Measurements from ENCODE around the gene SMAD3.

Gene SMAD3

DNA sequence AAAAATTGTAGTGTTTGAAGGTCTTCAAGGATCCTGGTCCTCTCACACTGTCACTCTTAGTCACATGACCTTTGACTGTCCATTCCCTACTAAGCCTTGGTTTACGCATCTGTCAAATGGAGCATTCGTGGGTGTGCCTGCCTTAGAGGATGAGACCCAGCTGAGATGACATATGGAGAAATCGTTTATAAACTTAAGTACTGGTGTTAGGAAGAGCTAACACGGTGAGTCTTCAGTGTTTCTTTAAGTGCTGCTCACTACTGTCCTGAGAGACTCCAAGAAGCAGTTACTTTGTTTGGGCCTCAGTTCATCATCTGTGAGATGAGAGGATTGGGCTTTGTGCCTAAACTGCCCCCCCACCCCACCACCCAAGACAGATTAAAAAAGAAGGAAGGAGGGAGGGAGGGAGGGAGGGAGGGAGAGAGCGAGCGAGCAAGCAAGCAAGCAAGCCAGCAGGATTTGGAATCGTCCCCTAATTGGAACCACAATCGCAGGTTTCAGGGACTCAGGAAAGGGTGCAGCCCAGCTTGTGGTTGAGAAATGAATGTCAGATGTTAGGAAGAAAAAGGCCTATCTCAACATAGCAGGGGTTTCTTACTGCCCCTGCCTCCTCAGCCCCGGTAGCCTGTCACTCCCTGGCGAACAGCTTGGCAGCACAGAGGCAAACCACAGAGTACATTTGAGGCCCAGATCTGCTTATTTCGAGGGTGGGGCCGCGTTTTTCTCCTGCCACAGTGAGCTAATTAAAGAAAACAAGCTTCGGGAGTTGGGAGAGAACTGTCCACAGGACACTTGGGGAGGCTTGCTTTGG is 32.7 kb downstream of the SMAD3 start:
- DNase-seq = peak; percentile 75

DNA sequence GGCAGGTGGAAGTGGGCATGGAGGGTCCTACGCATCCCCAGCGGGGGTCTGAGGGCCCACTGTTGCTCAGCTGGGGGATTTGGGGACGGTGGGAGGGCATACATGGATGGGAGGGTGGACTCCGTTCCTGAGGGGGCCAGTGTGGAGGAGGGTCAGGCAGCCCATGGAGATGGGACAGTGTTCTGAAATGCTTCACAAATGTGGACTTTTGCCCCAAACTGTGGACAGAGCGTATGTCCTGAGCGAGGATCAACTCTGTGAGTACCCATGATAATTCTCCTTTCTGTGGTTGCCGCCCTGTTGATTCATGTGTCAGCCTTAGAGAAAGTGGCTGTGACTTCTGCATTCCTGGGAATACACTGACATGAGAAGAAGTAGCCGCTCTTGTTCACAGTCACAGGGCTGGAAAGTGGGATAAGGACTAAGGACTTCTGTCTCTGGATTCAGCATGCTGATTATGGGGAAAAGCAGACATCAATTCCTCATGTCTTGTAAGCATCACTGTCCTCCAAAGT is 33.4 kb downstream of the SMAD3 start:
- no peak for DNase-seq

DNA sequence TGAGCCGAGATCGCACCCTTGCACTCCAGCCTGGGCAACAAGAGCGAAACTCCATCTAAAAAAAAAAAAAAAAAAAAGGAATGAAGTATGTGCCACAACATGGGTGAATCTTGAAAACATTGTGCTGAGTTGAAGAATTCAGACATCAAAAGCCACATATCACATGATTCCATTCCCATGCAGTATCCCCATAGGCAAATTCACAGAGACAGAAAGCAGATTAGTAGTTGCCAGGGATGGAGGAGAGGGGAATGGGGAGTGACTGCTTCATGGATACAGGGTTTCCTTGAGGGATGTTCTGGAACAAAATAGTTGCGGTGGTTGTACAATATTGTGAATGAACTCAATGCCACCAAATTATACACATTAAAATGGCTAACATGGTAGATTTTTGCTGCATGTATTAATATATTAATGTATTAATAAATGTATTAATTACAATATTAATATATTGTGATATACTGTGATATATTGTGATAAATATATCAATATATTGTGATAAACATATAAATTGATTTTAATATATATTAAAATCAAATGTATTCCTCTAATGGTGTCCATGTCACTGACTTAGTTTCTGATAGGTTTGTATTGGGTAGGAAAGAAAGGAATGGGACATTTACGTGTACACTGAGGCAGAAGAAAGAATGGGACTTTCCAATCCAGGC is 34.9 kb downstream of the SMAD3 start:
- DNase-seq = no peak

DNA sequence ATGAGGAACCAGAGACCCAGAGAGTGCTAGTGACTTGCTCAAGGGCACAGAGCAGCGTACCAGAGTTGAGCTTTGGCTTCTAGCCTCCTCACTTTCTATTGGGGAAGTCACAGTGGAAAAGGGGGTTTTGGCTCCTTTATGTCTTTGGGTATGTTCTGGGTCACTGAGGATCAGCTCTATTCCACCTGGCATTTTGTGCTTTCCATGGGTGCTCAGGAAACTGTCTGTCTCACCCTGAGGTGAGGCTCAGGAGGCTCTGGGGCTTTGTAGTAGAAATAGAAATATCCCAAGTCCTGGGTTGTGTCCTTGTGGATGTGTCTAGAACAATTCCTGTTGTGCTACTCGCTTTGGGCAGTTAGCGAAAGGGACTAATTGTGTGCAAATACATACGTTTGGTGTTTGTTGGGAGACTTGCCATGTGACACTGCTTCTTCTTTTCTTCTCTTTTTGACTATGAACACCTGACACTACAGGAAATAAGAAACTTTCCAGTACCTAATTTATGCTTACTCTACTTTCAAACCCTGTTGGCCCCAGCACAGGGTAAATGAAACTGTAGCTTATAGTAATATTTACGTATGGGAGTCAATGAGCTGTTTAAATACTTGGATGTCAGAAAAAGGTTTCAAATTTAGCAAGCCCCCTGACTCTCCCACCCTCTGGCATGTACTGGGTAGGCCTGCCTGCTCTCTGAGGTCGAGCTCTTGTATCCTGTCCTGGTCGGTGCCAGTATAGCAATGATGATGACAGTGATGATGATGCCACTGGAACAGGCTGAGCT is 35.6 kb downstream of the SMAD3 start:
- peak; percentile 85 for DNase-seq

DNA sequence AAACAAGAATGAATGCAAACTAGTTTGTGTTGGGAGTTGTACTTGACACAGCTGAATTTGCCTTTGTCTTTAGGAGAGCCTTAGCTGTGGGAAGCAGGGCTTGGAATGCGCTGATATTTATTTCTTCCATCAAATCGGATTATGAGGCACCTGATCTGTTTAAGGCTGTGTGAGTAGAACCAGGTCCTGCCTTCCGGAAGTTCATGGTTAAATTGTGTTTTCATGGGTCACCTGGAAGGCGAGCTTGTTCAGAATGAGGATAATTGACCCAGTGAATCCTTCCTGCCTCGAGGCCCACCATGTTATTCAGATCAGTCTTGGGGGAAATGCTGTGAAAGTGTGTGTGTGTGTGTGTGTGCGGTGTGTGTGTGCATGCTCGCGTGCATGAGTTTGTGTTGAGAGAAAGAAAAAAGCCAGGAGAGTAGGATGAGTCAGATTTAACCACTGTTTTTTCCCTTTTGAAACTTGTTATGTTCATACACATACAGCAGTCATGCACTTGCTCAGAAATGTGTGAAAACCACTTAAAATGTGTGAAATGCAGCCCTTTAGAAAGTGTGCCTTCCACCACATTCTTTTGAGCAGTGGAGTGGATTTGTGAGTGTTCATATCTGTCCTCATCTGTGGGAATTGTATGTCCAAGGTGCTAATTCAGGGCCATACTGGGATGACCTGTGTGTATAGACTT is 36.7 kb downstream of the SMAD3 start:
- peak; percentile 82 for DNase-seq

DNA sequence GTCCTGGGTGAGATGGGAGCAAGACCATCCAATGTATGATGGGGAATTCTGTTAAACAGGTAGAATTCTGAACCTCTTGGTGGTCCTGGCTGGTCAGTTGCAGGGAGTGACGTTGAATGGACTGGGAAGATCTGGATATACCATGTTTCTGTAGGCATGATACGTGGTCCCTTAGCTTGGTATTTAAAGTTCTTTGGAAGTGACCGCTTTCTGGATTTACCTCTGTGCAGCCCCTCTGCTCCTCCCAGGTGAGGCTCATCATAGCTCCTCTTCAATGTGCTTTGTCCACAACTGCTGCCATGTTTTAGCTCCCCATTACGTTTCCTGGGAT is 37.2 kb downstream of the SMAD3 start:
- no peak for DNase-seq

DNA sequence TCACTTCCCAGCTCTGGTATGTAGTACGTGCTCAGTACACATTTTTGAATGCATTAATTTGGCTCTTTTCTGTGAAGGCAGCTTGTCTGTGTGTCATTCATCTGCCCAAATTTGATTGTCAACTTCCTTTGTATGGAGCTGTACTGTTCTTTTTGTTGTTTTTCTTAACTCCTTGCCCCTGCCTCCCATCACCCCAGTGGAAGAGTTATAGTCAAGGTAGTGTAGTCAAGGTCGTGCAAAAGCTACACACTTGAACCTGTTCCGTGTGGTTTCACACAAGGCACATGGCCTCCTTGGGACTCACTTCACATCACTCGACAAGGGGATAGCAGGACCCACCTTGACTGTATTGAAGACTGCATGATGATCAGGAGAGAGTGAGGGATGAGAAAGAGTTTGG is 37.6 kb downstream of the SMAD3 start:
- no peak for DNase-seq

DNA sequence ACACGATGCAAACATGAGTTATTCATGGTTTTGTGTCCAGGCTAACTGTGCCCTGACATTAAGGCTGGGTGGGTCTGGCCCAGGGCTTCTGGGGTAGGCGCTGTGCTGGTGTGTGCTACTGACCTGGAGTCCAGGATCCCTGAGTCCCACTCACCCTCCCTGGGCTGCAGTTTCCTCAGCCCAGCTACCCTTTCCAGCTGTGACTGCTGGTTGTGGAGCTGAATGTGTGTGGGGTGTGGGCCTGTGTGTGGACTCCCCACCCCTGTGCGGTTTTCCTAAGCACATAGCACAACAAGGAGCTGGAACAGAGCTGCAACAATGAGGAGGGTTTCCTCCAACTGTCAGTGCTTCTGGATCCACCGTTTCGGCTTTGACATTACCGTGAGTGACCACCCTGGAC is 38.0 kb downstream of the SMAD3 start:
- DNase-seq = no peak

DNA sequence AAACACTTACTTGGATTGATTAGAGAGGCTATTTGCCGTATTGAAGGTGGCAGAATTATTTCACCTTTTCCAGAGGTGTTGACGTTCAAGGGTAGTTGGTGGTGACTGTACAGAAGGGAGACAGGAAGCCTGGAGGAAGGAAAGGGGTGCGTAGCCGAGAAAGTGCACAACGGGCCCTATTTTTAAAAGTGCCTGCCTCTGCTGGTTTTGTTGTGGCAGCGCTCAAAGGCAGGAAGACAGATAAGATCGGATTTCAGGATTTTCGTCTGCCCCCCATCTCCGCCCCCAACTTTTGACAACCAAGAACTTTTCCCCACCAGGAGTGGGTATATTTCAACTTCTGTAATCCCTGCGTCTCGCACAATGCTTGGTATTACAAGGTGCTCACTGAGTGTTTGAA is 38.5 kb downstream of the SMAD3 start:
- DNase-seq = no peak

DNA sequence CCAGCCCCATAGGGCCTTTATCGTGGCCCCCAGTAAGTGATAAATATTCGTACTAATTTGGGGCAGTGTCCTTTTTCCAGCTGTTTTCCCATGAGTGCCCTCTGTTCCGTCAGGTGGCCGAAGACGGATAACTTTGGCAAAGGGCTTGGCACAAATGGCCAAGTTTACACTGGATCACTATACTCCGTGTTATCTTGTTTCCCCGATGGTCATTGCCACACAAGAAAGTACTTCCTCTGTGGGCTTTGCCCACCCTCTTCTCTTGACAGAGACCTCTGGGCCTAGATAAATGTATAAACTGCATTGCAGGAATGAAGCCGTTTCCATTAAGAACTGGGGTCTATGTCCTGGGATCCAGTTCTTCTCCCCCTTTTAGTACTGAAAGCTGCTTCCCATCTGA is 39.1 kb downstream of the SMAD3 start:
- no peak for DNase-seq

DNA sequence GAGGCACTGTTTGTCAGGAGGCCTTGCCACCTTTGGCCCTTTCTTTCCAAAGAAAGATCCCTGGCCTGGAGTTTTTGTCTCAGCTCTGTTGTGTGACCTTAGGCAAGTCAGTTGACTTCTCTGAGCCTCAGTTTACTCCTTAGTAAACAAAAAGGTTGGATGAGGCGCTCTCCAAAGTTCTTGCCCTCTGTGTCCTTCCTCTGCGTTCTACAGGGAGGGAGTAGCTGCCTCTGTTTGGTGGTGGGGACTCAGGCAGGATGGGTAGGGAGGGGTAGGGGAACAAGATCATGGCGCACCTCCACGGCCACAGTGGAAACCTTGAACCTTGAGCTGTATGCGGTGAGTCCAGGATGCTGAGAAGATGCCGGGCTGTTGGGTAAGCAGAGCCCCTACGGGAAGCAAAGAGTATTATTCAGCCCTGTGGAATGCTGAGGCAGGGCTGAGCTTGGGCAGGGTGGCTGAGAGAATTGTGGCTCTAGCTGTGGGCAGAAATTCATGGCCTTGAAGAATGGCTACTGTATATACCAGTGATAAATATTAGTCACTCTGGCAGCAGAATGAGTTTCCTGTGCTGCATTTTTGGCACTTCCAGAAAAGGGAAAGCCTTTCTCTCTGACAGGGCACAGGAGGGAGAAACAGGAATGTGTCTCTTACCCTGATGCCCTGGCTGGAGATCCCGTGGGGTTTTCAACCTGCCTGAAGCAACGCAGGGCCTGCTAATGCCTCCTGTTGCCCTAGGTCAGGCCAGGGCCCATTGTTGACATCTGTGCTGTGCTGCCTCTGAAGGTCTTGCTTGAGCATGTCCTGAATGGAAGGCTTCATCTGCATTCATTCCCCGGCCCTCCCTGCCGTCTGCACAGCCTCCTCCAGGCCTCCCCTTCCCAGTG is 39.9 kb downstream of the SMAD3 start:
- DNase-seq = no peak

DNA sequence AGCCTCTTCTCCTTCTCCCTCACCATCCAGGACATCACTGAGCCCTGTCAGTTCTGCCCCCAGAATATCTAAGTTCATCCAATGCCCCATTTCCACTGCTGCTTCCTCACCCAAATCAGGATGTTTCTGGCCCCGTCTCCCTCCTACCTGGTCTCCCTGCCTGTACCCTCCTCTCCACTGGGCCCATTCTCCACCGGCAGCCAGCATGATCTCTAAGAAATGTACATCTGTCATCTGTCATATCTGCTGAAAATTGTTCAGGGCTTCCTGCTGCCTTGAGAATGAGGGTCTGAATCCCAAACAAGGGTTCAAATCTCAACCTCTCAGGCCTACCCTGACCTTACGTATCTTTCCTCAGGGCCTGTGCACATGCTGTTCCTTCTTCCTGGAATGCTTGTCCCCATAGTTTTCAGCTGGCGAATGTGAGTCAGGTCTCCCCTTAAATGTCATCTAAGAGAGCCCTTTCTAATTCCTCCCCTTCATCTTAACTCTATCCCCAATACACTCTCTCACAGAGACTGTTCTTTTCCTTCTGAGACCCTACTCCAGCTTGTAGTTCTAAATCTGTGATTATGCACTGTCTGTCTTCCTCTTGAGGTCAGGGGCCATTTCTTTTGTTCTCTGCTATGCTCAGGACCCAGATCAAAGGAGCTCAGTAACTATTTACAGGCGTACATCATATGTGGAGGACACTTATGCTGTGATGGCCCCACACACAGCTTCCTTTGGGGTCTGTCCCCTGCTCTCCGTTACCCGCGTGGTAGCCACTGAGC is 40.8 kb downstream of the SMAD3 start:
- no peak for DNase-seq

DNA sequence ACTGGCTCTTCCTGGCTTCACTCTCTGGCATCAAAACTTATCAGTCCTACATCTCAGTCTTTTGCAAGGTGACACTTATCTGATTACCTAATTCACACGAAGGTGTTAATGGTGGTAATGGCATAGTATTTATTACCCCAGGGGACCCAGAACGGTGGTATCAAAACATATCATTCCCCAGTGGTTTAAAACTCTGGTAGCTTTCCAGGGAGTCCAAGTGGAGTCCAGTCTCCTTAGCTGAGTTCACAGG is 41.3 kb downstream of the SMAD3 start:
- DNase-seq = no peak

DNA sequence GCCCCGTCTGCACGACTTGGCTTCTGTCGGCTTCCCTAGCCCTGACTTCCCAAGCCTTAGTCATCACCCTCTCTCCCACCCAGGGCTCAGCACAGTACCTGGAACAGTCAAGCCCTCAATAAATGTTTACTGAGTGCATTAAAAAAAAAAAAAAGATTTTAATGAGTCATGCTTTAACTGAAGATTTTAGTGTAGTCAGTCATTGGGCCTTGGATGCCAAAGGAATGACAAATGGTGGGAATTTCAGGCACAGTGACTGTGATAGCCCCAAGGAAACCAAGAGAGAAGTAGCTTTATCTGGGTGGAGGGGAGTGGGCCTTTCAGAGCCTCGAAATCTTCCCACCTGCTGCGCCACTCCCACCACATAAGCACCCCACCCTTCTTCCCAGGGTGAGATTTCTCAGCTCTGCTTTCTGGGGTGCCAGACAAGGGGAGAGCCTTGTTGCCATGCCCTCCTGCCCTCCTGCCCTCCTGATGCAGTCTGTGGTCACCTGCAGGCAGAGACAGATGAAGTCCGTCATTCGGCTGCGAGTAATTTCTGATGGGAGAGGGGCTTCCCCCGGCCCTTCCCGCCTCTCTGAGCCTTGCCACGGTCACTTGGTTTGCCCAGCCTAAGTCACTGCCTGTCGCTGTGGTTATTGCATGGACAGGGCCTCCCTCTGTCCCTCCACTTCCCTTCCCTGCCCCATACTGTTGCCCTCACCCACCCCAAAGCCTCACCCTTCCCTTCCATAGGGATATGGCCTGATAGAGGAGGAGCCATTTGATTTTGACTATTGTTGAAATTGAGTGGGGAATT is 41.8 kb downstream of the SMAD3 start:
- DNase-seq = no peak

DNA sequence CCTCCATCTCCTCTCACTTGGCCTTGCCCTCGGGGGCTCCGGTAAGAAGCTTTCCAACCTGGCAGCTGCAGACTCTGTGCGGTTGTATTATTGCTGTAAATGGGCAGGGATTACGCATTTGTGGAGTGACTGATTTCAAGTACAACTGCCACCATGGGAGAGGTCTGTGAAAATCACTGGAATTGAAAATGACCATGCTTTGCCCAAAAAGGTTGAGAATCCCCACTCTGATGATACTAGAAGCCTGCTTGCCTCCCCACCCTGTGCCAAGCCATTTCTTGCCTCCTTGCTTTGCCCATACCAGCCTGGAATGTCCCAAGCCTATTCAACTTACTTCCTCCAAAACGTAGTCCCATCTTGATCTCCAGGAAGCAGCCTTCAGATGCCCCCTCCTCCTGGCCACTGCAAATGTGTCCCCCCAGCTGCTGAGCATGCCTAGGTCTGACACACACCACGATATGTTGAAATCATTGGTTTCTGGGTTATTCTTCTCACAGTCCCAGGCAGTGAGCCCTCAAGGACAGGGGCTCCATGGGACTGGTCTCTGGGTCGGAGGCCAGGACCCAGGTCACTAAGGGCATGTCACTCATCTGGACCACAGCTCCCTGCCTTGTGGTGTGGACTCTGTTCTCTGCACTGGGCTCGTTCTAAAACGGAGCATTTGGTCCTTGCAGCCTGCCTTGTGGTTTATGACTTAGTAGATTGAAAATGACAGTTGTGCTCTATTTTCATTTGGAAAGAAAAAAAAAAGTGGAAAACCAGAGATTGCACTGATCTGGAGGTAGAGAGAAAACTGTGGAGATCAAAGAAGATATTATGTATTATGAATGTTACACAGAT is 42.9 kb downstream of the SMAD3 start:
- DNase-seq = no peak

DNA sequence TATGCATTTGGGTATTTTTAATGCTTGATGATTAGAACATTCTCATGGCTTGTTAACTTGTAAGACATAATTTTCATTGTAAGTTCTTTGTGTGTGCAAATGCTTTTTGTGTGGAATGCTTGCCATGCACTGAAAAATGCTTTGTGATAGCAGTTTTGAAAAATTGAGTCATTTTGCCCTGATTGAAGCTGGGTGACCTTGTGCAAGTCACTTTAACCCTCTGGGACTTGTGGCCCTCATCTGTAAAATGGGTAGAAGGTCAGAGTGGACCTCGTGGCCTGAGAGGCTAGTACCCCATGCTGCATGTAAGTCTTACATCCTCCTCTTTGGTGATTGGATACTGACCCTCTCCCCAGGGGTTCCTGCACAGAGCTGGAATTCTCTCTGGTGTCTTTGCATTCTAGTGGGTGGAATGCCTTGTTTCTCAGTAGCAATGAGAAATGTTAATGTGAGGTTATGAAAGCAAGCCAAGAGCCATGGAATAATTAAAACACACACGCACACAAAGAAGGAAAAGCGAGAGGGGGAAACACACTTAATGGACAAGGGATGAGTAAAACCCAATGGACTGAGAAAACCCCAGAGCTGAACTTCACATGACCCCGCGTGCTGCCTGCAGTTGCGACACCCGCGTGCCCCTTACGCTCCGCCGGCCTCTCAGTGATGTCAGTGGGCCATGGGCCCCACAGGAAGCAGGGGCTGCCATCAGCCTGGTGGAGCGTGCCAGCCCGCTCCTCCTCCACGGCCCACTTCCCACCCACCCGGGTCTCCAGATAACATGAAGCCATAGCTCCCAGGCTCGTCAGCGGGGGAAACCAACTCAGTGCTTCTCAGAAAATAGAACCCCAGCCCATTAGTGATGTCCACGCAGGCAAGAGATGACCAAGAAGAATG is 44.0 kb downstream of the SMAD3 start:
- no peak for DNase-seq

DNA sequence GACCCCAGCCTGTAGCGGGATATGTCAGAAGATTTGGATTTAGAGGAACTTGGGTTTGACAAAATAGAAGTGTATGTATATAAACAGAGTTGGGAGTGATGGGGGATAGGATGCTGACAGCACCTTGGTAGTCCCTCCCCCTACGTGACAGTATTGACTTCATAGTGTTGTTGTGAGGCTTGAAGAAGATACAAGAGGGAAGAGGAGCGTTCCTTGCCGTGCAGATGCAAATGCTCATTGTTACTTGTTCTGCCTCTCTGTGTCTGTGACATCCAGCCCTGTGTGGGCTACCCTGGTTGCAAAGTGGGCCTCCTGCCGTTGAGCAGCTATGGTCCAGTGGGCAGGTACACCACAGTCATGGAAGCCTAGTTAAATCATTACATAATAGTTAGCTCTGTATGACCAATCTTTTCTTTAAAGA is 45.0 kb downstream of the SMAD3 start:
- no peak for DNase-seq

Data from activated effector memory CD4-positive, alpha-beta T cell treated with anti-CD3 and anti-CD28 coated beads, Interleukin-2, amount 50 U/mL, for 16 hours (primary cell).